Measurements from ENCODE around the gene TSPOAP1.

Gene TSPOAP1

GRCh38 chr17:58328195-58329034 is at the start of gene TSPOAP1:
TSS of gene TSPOAP1 (minus strand) at chr17:58328795. CDS start at chr17:58327920, 875 bp downstream.
- peak within 1 kb of the TSS; percentile 99 for H3K4me3 ChIP-seq (ENCODE audit: low read depth, low read length)
- no peak for TF ChIP-seq CTCF (IDR thresholded peaks at IDR 0.05; ENCODE audit: low read depth, low read length)
- TF ChIP-seq MYC (IDR thresholded peaks at IDR 0.05; ENCODE audit: low read depth, low read length) = no peak; the same call in 1 of the 2 replicates
- peak; percentile 40 for TF ChIP-seq POLR2A (IDR thresholded peaks at IDR 0.05; ENCODE audit: extremely low read depth, insufficient read length)
- TF ChIP-seq MAX (IDR thresholded peaks at IDR 0.05; ENCODE audit: low read depth, low read length) = peak; percentile 66; the same call in 1 of the 2 replicates
- peak; percentile 97 for DNase-seq (ENCODE audit: low read depth)

GRCh38 chr17:58377661-58378060 is 49.1 kb upstream of the TSPOAP1 start:
- no peak overlapping the region for H3K4me3 ChIP-seq (ENCODE audit: low read depth, low read length)
- DNase-seq (ENCODE audit: low read depth) = no peak
- TF ChIP-seq CTCF (IDR thresholded peaks at IDR 0.05; ENCODE audit: low read depth, low read length) = no peak
- no peak for TF ChIP-seq MYC (IDR thresholded peaks at IDR 0.05; ENCODE audit: low read depth, low read length)
- no peak for TF ChIP-seq POLR2A (IDR thresholded peaks at IDR 0.05; ENCODE audit: extremely low read depth, insufficient read length)
- TF ChIP-seq MAX (IDR thresholded peaks at IDR 0.05; ENCODE audit: low read depth, low read length) = no peak

- no peak for TF ChIP-seq MYC (IDR thresholded peaks at IDR 0.05; ENCODE audit: low read depth, low read length)
- TF ChIP-seq MAX (IDR thresholded peaks at IDR 0.05; ENCODE audit: low read depth, low read length) = no peak
- TF ChIP-seq POLR2A (IDR thresholded peaks at IDR 0.05; ENCODE audit: extremely low read depth, insufficient read length) = no peak
- DNase-seq (ENCODE audit: low read depth) = no peak
- H3K4me3 ChIP-seq (ENCODE audit: low read depth, low read length) = no peak overlapping the region
Observed at GRCh38 chr17:58377093-58377601, 48.6 kb upstream of the TSPOAP1 start.

- peak; percentile 18 for DNase-seq (ENCODE audit: low read depth)
- H3K4me3 ChIP-seq (ENCODE audit: low read depth, low read length) = no peak overlapping the region
- TF ChIP-seq POLR2A (IDR thresholded peaks at IDR 0.05; ENCODE audit: extremely low read depth, insufficient read length) (no peak), MAX (IDR thresholded peaks at IDR 0.05; ENCODE audit: low read depth, low read length) (no peak), CTCF (IDR thresholded peaks at IDR 0.05; ENCODE audit: low read depth, low read length) (no peak), MYC (IDR thresholded peaks at IDR 0.05; ENCODE audit: low read depth, low read length) (no peak)
Observed at GRCh38 chr17:58376472-58377000, 47.9 kb upstream of the TSPOAP1 start.

- no peak for DNase-seq (ENCODE audit: low read depth)
- TF ChIP-seq MAX (IDR thresholded peaks at IDR 0.05; ENCODE audit: low read depth, low read length) (no peak), POLR2A (IDR thresholded peaks at IDR 0.05; ENCODE audit: extremely low read depth, insufficient read length) (no peak)
Observed at GRCh38 chr17:58375811-58376210, 47.2 kb upstream of the TSPOAP1 start.

GRCh38 chr17:58375256-58375655 is 46.7 kb upstream of the TSPOAP1 start:
- no peak for DNase-seq (ENCODE audit: low read depth)
- TF ChIP-seq CTCF (IDR thresholded peaks at IDR 0.05; ENCODE audit: low read depth, low read length) (no peak), MAX (IDR thresholded peaks at IDR 0.05; ENCODE audit: low read depth, low read length) (no peak), POLR2A (IDR thresholded peaks at IDR 0.05; ENCODE audit: extremely low read depth, insufficient read length) (no peak), MYC (IDR thresholded peaks at IDR 0.05; ENCODE audit: low read depth, low read length) (no peak)
- H3K4me3 ChIP-seq (ENCODE audit: low read depth, low read length) = no peak overlapping the region

More at GRCh38 chr17:58375811-58376210, 47.2 kb upstream of the TSPOAP1 start:
- H3K4me3 ChIP-seq (ENCODE audit: low read depth, low read length) = no peak overlapping the region
